Measurements from ENCODE around the gene SLC25A25. TPM values are rescaled to one million over a fixed set of nuclear protein-coding genes. Genes with fewer than 3 reads are reported as not detected.

The SLC25A25 gene
- total and polyA plus RNA-seq, 2 of the 8 experiments (the other 6 are each of a cell fraction or from before 2014, with no cell fraction given), result 6.5 to 18.5 TPM

GRCh38 chr9:128151309-128152132 is 83.5 kb downstream of the SLC25A25 start (continued):
- TF ChIP-seq CHD7 (IDR thresholded peaks at IDR 0.05; ENCODE audit: insufficient replicate concordance, low read length) (no peak), CTBP2 (IDR thresholded peaks at IDR 0.05; ENCODE audit: borderline replicate concordance, insufficient read depth, insufficient read length, low read length) (no peak), TAF7 (optimal IDR thresholded peaks at IDR 0.05; ENCODE audit: borderline replicate concordance, low read depth, low read length) (no peak), TEAD4 (IDR thresholded peaks at IDR 0.05; ENCODE audit: low read depth, low read length) (no peak), RNF2 (IDR thresholded peaks at IDR 0.05; ENCODE audit: borderline replicate concordance, low read depth, low read length, missing control alignments, poor library complexity, severe bottlenecking) (no peak), E2F6 (IDR thresholded peaks at IDR 0.05) (no peak), ASH2L (IDR thresholded peaks at IDR 0.05; ENCODE audit: low read length) (no peak), ZNF274 (IDR thresholded peaks at IDR 0.05; ENCODE audit: borderline replicate concordance, extremely low read depth, low read length) (no peak)
